HG02943 (cell line): Measurements from ENCODE around the gene NAA25.
"Not testable (repeated sequence)": the region's sequence is repeated elsewhere in the genome, so short reads cannot be mapped to it uniquely, and the experiment has no call there.

ENCODE experiments used
- ATAC-seq: cut with Tn5 transposase; IDR thresholded peaks from one replicate; pipeline ENCODE4 v1.9.1; 2021; ENCODE audit warnings: mild to moderate bottlenecking, low read depth, moderate library complexity; ENCODE audit not compliant: unreplicated experiment

NAA25 gene

GRCh38 chr12:112011685-112012084 is 96.9 kb downstream of the NAA25 start:
- ATAC-seq = no peak

- ATAC-seq = no peak
These were observed 97.9 kb downstream of the NAA25 start for GRCh38 chr12:112010415-112011344.

- not testable (repeated sequence) for ATAC-seq
These were observed 99.0 kb downstream of the NAA25 start for GRCh38 chr12:112009596-112009995.

GRCh38 chr12:112008918-112009317 is 99.7 kb downstream of the NAA25 start:
- no peak for ATAC-seq

GRCh38 chr12:112007945-112008344 is 100.6 kb downstream of the NAA25 start:
- ATAC-seq = no peak

- ATAC-seq = no peak
These were observed 102.9 kb downstream of the NAA25 start for GRCh38 chr12:112005419-112006395.

GRCh38 chr12:112004041-112004440 is 104.5 kb downstream of the NAA25 start:
- no peak for ATAC-seq

- ATAC-seq = no peak
These were observed 107.0 kb downstream of the NAA25 start for GRCh38 chr12:112001576-112001975.

GRCh38 chr12:112000820-112001219 is 107.8 kb downstream of the NAA25 start:
- no peak for ATAC-seq

- not testable (repeated sequence) for ATAC-seq
These were observed 109.5 kb downstream of the NAA25 start for GRCh38 chr12:111999129-111999528.

- no peak for ATAC-seq
These were observed 110.6 kb downstream of the NAA25 start for GRCh38 chr12:111998015-111998414.

- ATAC-seq = no peak
These were observed 111.3 kb downstream of the NAA25 start for GRCh38 chr12:111997300-111997699.

- no peak for ATAC-seq
These were observed 112.7 kb downstream of the NAA25 start for GRCh38 chr12:111995782-111996480.

- not testable (repeated sequence) for ATAC-seq
These were observed 114.1 kb downstream of the NAA25 start for GRCh38 chr12:111994211-111995111.

- no peak for ATAC-seq
These were observed 115.1 kb downstream of the NAA25 start for GRCh38 chr12:111993292-111994150.

GRCh38 chr12:111992464-111992863 is 116.1 kb downstream of the NAA25 start:
- no peak for ATAC-seq

- no peak for ATAC-seq
These were observed 116.6 kb downstream of the NAA25 start for GRCh38 chr12:111991946-111992345.

- ATAC-seq = no peak
These were observed 117.0 kb downstream of the NAA25 start for GRCh38 chr12:111991535-111991934.
